ENCODE data around the gene GIGYF2.

The GIGYF2 gene

GRCh38 chr2:232871418-232871834 lies 174.3 kb downstream of the GIGYF2 start:
- no peak overlapping the region for H3K27ac ChIP-seq
- TF ChIP-seq CTCF (conservative IDR thresholded peaks at IDR 0.05): no peak

GRCh38 chr2:232871835-232872736 lies 175.0 kb downstream of the GIGYF2 start:
- no peak for TF ChIP-seq CTCF (conservative IDR thresholded peaks at IDR 0.05)
- H3K27ac ChIP-seq: no peak overlapping the region

GRCh38 chr2:232872826-232873225 lies 175.7 kb downstream of the GIGYF2 start:
- H3K27ac ChIP-seq: no peak overlapping the region
- no peak for TF ChIP-seq CTCF (conservative IDR thresholded peaks at IDR 0.05)

- no peak overlapping the region for H3K27ac ChIP-seq
- no peak for TF ChIP-seq CTCF (conservative IDR thresholded peaks at IDR 0.05)
These were observed 176.3 kb downstream of the GIGYF2 start for GRCh38 chr2:232873292-232873908.

- no peak overlapping the region for H3K27ac ChIP-seq
- no peak for TF ChIP-seq CTCF (conservative IDR thresholded peaks at IDR 0.05)
These were observed 176.9 kb downstream of the GIGYF2 start for GRCh38 chr2:232873909-232874641.

- no peak for TF ChIP-seq CTCF (conservative IDR thresholded peaks at IDR 0.05)
- no peak overlapping the region; the same call in 1 of the 2 replicates for H3K27ac ChIP-seq
These were observed 177.6 kb downstream of the GIGYF2 start for GRCh38 chr2:232874677-232875223.
